GM12872 (cell line): Measurements from ENCODE around the gene ACOT11.

Experiments used
- TF ChIP-seq, protein P1 (sequence below): IDR thresholded peaks from 3 replicates; pipeline ENCODE4 v1.5.1; 2011; ENCODE audit warnings: low read depth, mild to moderate bottlenecking, low read length, moderate library complexity; ENCODE audit not compliant: insufficient read depth

Gene ACOT11

DNA sequence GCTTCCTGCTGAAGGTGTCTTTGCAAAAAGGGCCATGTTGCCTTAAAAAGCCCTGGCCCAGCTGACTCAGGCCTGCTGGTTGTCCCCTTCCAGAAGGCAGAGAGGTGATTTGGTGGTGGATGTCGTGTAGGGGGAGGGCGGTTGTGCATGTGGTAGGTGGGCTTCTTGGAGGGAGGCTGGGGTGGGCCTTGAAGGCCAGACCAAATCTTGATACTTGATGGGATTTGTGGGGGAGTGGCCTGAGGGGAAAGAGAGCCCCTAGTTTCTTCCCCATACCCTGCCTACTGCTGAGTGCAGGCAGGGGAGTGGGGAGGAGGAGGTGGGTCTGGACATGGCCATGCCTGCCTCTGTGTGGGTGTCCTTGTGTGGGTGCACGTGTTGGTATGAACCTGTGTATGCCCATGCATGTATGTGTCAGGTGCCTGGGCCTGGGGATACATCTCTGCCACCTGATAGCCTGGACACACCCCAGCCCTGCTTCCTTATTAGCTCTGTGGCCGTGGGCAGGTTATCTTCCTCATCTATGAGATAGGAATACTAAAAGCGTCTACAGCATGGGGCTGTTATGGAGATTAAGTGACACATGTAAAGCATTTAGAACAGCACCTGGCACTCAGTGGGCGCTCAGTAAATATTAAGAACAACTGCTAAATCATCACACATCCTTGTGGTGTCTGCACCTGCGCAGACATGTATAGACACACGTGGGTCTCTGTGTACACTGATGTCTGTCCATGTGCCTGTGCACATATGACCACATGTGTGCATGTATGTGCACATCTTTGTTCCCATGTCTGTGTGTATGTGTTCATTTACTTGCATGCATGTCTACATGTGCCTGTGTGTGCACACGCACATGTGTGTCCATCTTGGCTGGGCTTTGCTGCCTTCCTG, 58.3 kb downstream of the ACOT11 start:
- TF ChIP-seq, protein P1, sequence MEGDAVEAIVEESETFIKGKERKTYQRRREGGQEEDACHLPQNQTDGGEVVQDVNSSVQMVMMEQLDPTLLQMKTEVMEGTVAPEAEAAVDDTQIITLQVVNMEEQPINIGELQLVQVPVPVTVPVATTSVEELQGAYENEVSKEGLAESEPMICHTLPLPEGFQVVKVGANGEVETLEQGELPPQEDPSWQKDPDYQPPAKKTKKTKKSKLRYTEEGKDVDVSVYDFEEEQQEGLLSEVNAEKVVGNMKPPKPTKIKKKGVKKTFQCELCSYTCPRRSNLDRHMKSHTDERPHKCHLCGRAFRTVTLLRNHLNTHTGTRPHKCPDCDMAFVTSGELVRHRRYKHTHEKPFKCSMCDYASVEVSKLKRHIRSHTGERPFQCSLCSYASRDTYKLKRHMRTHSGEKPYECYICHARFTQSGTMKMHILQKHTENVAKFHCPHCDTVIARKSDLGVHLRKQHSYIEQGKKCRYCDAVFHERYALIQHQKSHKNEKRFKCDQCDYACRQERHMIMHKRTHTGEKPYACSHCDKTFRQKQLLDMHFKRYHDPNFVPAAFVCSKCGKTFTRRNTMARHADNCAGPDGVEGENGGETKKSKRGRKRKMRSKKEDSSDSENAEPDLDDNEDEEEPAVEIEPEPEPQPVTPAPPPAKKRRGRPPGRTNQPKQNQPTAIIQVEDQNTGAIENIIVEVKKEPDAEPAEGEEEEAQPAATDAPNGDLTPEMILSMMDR, result no peak

DNA sequence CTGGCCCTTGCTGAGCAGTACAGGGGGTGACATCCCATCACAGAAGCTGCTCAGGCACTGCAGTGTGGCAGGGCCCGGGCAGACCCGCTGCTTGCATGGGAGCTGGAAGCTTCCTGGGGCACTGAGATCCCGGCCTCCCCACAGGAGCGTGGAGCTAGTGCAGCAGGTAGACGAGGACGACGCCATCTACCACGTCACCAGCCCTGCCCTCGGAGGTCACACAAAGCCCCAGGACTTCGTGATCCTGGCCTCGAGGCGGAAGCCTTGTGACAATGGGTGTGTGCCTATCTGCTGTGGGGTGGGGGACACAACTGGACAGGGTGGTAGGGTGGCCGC, 58.9 kb downstream of the ACOT11 start:
- TF ChIP-seq, protein P1, result no peak

DNA sequence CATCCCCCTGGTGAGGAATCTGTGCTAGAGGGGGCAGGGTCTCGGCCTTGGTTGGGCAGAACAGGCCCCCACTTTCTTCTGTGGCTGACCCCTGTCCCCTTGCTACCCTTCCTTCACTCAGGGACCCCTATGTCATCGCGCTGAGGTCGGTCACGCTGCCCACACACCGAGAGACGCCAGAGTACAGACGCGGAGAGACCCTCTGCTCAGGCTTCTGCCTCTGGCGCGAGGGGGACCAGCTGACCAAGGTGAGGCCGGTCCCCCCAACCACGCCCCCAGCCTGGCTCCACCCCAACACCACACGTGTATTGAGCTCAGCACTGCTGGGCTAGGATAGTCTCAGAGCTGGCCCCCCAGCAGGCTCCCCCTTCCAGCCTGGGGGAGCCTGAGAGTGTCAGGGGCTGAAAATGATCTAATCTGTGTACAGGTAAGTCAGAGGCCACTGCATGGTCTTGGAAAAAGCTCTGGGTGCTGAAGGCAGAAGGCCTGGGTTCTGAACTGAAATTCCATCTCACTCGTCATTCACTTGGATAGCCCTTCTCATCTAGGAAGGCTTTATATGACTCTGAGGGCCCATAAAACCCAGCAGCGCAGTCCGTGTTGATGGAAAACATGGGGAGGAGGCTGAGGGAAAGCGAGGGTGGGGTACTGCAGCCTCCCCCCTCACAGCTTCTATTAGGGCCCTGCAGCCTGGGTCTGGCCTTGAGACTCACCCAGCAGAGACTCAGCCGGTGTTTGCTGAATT, 60.0 kb downstream of the ACOT11 start:
- TF ChIP-seq, protein P1, result no peak

DNA sequence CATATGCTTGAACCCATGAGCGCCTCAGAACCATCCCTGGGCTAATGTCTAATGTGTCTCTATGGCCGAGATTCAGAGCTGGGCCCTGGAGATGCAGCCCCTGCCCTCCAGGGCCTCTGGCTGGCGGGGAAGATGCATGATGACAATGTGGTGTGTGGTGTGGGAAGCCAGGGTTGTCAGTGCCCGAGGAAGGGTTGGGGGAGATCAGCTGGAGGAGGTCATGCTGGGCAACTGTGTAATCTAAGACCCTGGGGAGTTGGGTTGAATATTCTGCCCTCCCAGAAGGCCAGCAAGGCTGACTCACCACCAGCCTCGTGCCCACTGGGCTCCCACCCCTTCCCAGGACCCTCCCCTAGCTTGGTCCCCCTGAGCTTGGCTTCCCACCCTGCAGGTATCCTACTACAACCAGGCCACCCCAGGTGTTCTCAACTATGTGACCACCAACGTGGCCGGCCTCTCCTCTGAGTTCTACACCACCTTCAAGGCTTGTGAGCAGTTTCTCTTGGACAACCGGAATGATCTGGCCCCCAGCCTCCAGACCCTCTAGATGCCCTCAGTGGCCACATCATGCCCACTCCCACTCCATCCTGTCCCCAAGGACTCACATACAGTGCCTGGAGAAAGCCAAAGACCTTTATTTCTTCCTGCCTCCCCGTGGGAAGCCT, 60.7 kb downstream of the ACOT11 start:
- TF ChIP-seq, protein P1, result no peak

DNA sequence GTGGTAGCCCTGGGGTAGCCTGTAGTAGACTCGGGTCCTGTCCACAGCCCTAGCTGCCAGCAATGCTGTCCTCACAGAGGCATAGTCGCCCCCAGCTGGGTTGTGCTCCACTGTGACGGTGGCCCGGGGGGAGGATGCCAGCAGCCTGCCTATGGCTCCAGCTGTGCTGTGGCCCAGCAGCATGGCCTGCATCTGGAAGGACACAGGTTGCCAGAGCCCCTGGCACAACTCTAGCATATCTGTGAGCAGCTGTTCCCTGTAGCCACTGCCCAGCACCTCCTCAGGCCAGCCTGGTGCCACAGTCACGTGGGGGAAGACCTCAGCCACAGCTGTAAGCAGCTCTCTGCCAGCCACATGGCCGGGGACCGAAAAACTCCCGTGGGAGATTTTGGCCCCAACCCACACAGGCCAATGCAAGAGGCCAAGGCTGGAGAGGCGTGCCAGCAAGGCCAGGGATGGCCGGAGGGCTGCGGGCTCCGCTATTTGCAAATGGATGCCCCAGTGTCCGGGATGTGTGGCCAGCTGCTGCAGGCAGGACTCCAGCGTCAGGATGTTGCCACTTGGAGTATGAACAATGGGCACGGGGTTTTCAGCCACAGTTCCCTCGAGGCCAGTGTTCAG, 61.4 kb downstream of the ACOT11 start:
- TF ChIP-seq, protein P1, result no peak

DNA sequence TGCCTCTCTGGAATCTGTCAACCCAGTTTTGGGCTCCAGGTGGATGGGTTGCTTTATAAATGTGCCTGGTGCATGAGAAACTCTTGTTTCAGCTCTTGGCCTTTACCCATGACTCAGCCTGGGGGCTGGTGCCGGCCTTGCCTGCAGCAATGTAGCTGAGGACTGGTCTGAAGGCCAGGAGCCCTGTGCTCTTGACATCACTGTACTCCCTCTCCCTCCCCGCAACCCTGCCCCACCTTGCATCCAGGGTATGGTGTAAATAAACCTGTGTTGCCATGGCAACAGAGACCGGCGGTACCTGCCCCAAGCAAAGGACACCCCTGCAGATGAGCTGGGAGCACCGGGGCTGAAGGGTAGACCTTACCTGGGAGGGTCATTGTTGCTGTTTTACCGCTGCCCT, 62.0 kb downstream of the ACOT11 start:
- TF ChIP-seq, protein P1, result no peak
